Cardiac fibroblast (primary cell): ENCODE results near the gene DLEC1.

Experiments used
- DNase-seq, 2 donors: peaks; one replicate each; pipeline versions ENCODE4 v3.0.0 to v3.0.0-alpha.2; 2010; ENCODE audit warnings: low read depth in 2 of 2
- H3K4me3 ChIP-seq, 2 donors: replicated peaks in 1 of 2; 1 replicate in 1 of 2; 2 replicates in 1 of 2; pipeline ENCODE4 v1.5.1; 2011; ENCODE audit warnings: low read depth in 2 of 2, low read length in 2 of 2, mild to moderate bottlenecking in 2 of 2, moderate library complexity in 1 of 2
- CTCF ChIP-seq: IDR thresholded peaks from one replicate; pipeline ENCODE4 v1.5.1; 2011; ENCODE audit warnings: low read depth, mild to moderate bottlenecking, low read length, inconsistent platforms

Gene DLEC1

GRCh38 chr3:38102444-38102814 lies 63.4 kb downstream of the DLEC1 start:
- DNase-seq: no peak
- no peak overlapping the region for H3K4me3 ChIP-seq
- TF ChIP-seq CTCF: no peak

GRCh38 chr3:38105525-38105924 lies 66.5 kb downstream of the DLEC1 start:
- DNase-seq: no peak
- H3K4me3 ChIP-seq: no peak overlapping the region
- no peak for TF ChIP-seq CTCF

- no peak for DNase-seq
- H3K4me3 ChIP-seq: no peak overlapping the region
- no peak for TF ChIP-seq CTCF
Observed at GRCh38 chr3:38107911-38108648, 69.1 kb downstream of the DLEC1 start.

GRCh38 chr3:38108649-38109579 lies 69.9 kb downstream of the DLEC1 start:
- no peak for TF ChIP-seq CTCF
- DNase-seq: no peak
- no peak overlapping the region for H3K4me3 ChIP-seq

GRCh38 chr3:38109580-38110313 lies 70.7 kb downstream of the DLEC1 start:
- H3K4me3 ChIP-seq: no peak overlapping the region
- TF ChIP-seq CTCF: no peak
- DNase-seq: no peak

GRCh38 chr3:38110314-38111050 lies 71.5 kb downstream of the DLEC1 start:
- H3K4me3 ChIP-seq: no peak overlapping the region
- no peak for TF ChIP-seq CTCF
- no peak for DNase-seq
